Femur (tissue), 1 donor: ENCODE results near the gene ASXL3.

Experiments
- DNase-seq: peaks from one replicate; pipeline ENCODE4 v3.0.0-alpha.2; 2017

The ASXL3 gene

DNA sequence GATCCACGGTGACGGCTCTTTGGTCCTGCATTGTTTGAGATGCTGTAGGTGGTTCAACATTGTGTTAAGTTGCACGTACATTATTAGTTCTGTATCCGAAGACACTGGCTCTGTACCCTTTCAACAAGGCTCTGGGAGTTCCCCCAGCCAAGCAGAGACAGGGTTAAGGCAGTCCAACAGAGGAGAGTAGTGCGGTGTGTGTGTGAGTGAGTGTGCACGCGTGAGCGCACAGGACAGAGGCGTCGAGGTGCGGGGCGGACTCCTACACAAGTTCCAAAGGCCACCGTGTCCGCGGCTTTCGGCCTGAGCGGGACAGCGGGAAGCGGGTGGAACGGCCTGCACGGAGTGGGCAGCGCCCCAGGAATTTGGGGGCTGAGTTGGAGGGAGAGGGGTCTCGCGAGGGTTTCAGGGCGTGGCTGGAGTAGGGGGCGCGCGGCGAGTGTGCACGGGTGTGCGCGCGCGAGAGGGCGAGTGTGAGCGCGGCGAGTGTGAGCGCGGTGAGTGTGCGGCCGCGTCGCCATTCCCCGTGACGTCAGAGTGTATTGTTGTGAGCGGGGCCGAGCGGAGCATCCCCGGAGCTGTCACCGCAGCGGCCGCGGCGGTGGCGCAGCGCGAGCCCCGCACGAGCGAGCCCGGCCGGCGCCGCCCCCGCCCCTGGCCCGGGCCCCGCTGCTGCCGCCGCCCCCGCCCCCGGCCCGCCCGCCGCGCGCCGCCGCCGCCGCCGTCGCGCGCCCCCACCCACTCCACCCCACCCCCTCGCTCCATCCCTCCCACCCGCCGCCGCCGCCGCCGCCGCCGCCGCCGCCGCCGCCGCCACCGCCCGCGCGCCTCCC is at the start of gene ASXL3:
TSS of gene ASXL3 (plus strand) at position 535 of the 833 bp plus-strand sequence. CDS start 413 bp downstream, outside the sequence.
- DNase-seq, result peak; percentile 75

DNA sequence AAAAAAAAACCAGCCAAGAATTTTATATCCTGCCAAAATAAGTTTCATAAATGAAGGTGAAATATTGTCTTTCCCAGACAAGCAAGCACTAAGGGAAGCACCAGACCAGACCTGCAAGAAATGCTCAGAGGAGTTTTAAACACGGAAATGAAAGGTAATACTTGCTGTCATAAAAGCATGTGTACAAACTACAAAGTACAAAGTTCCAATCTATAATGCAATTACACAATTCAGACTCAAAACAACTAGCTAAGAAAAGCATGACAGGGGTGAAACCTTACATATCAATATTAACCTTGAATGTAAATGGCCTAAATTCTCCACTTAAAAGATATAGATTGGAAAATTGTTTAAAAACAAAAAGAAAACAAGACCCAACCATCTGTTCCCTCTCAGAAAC is 45.0 kb upstream of the ASXL3 start:
- DNase-seq, result no peak

DNA sequence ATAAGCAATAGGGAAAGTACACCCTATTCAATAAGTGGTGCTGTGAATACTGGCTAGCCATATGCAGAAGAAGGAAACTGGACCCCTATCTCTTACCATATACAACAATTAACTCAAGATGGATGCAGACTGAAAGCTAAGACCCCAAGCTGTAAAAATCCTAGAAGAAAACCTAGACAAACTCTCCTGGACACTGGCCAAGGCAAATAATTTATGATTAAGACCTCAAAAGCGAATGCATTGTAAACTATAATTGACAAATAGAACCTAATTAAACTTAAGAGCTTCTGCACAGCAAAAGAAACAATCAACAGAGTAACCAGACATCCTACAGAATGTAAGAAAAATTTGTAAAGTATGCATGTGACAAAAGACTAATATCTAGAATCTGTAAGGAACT is 41.1 kb upstream of the ASXL3 start:
- no peak for DNase-seq

GRCh38 chr18:33538418-33539042 is 39.5 kb upstream of the ASXL3 start:
- DNase-seq, result no peak

DNA sequence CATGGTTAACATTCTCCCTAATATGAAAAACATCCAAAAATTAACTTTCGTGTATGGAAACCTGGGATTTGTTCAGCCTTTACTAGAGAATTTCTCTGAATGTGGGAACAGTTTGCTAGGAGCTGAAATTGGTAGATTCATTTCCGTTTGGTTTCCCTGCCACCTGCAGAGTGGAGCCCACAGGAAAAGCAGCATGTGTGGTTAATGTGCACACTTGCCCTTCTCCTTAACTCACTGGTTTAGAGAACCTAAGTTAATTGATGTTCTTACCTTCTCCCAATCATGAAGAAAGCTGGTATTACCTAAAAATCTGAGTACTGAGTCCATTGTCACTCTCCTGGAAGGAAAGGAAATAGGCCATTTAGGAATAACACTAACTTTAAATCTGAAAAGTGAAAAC is 37.6 kb upstream of the ASXL3 start:
- no peak for DNase-seq

- DNase-seq, result no peak
Measured at GRCh38 chr18:33541316-33541715, 36.7 kb upstream of the ASXL3 start.

DNA sequence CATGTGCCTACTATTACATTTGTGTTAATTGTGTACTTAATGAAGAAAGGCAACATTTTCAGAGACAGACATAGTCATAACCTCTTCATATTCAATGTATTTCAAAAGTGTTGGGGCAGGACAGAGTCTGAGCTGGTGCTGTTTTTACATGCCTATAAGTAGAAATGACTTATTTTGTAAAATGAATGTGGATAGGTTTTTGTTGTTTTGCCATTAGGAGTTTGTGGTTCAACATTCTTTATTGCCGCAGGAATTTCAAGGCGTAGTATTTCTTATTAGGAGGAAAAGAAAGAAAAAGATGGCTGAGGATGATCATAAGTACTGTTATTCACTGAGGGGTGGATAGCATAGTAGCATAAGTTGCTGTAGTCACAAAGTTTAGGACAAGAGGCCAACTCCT is 21.2 kb upstream of the ASXL3 start:
- DNase-seq, result no peak

GRCh38 chr18:33557706-33558105 is 20.3 kb upstream of the ASXL3 start:
- no peak for DNase-seq

DNA sequence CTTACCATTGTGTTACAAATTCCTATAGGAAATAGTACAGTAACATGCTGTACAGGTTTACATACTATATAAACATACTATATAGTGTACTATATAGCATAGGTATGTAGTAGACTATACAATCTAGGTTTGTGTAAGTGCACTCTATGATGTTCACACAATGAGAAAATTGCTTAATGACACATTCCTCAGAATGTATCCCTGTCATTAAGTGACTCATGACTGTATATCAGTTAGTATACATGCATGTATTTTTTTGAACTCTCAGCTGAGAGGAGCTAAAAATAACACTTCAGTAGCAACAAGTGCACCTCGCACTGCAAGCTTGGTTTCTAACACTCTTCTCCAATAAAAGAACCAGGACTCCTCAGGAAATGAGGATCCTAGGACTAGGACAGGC is 19.5 kb upstream of the ASXL3 start:
- DNase-seq, result no peak

DNA sequence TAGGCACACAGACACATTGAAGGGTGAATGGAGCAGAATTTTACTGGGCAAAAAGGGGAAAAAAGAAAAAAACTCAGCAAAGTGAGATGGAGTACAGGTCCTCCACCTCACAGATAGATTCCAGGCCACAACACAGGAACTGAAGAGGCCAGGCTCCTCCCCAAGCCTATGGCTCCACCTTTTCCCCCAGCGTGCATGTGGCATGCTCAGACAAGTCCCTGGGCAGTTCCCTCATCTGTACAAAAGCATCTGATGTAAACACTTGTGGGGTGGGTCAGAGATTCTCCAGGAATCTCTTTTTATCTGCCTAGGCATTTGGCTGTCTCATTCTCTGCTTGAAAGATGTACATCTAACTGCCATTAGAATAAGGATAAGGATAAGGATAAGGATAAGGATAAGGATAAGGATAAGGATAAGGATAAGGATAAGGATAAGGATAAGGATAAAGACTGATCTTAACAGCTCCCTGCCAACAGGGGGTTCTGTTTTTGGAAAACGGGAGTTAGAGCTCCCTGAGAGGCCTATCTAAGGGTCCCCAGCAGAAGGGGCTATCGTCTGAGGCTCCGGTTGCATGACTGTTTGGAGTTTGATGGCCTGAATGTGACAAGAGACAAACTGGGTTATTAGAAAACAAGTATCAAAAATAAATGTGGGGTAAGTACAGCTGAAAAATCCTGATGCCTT is 17.2 kb upstream of the ASXL3 start:
- no peak for DNase-seq

DNA sequence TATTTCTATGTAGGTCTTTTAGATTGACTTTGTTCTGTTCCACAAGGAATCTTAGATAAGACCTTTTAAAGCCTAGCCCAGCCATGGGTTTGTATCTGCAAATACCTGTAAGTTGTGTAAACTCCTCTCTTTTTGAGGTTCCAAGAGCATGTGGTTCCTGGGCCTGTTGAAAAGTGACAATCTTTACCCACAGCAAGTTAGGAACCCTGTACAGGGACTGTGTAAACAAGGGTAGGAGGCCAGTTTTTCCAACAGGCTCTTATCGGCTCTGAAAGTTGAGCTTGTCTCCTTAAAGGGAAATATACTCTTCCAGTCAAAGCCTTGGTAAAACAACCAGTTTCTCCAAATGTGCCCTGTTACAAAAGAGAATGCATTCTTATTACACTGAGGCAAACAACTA is 15.3 kb upstream of the ASXL3 start:
- DNase-seq, result no peak

DNA sequence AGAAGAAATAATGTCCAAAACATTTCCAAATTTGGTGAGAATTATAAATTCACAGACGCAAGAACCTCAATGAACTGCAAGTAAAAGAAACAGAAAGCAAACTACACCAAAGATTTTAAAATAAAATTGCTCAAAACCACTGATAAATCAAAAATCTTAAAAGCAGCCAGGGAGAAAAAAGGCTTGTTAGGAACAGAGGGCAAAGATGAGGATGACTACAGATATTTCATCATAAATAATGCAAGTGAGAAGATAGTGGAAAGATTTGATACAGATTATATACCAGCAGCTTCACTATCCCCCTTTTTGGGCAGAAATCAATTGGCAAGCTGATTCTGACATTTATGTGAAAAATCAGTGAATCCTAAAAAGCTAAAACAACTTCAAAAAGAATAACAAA is 10.3 kb upstream of the ASXL3 start:
- DNase-seq, result no peak

GRCh38 chr18:33571998-33572787 is 5.8 kb upstream of the ASXL3 start:
- no peak for DNase-seq

- DNase-seq, result no peak
Measured at GRCh38 chr18:33573193-33573592, 4.8 kb upstream of the ASXL3 start.

DNA sequence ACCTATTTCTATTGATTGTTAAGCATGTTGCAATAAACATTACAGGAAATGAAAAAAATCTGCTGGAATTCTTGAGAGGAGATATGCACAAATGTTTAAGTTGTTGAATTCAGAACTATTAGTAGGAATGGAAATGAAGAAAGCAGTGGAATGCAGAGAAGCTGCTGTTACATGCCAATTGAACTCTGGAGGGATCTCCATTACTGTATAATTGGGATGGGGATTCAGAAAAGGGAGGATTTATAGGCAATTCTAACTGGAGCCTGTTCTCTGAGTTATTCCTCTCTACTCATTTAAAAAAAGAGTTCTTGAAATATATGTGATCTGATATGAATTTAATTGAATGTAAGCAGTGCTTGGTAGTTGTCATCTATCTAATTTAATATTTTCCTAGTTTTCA is 2.6 kb upstream of the ASXL3 start:
- DNase-seq, result no peak

DNA sequence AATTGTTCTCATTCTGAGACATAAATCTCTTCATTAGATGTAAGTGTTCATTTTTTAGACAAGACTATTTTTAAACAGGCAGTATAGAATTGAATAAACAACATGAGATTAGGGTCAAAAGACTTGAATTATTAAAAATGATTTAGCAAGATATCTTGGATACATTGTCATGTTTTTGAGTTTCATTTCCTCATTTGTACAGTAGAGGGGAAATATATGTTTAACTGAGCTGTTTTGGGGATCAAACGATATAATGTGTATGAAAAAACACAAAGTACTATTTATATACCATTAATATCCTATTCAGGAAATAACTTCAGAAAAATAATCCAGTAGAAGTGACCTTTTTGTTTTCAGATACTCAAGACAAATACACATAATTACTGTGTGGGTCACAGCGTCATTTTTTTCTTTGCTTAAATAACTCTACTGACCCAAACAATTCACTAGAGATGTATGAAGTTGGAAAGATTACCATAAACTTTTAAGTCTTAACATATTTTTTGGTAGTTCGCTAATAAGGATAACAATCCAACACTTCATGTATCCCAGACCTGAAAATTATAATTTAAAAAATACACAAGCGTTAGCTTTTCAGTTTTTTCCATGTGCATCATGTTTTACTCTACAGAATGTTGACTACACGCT is 896 bp upstream of the ASXL3 start:
- no peak for DNase-seq

GRCh38 chr18:33578518-33579348 is 714 bp downstream of the ASXL3 start:
- peak; percentile 49 for DNase-seq

DNA sequence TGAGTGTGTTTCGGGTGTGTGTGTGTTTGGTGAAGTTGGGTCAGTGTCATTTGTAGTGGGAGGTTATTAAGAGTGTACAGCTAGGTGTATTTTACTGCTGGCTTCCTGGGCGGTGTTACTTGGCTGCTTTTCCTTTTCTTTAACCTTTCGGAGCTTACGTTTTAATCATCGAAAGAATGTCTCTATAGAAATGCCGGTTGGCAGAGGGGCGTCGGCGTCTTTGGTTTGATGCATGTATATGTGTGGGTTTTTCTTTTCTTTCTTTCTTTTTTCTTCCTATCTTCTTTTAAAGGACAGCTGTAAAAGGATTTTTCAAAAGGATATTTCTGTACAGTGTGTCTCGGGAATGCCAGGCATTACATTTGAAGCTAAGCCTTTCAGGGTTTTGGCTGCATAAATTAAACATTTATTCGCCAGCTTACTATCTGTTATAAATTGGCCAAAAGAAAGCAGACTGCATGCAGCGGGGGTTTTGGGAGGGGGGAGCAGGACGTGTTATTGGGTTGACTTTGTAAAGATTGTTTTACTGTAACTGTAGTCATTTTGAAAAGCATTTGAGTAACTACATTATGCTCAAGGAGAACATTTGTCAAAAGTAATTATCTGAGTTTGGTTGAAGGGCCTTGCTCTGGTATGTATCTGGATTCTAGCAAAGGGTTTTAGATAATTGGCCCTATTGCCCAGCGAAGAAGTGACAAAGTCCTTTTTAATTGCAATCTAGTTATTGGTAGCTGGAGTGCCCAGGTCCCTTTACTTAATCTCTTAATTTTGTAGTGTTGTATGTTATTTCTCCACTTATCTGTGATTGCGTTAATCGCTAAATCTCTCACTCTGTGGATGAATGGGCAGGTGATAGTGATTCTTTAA is 1.6 kb downstream of the ASXL3 start:
- DNase-seq, result no peak

DNA sequence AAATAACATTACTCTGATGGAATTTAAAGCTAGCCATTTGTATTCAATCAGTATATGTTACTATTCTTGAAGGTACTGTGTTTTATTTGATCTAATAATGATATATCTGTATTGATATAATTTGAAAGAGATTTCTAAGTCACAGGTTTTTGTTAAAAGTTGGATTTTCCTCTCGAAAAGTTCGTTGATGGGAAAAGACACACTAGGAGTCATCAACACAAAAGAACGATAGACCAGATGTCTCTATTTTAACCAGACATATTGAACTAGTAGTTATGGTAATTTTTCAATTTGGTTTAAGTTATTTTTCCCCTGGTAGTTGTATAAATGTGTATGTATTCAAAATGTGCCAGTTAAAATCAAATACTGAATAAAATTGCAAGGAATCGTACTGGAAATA is 2.5 kb downstream of the ASXL3 start:
- no peak for DNase-seq

DNA sequence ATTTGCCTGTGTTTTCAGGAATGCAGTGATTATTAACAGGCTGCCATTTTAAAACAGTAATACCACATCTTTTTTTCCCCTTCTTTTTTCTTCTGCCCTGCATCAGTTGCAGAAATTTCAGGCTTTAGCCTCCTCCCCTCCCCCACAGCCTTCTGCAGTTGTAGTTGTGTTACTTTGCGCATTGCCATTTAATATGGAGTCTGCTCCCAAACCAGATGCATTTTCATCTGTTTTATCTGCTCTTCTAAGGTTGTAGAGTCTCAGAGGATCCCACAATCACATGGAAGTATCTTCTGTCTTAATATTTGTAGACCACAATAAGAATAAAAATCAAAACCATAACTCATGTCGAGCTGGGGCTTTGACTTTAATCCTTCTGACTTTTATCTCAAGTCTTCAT is 3.8 kb downstream of the ASXL3 start:
- no peak for DNase-seq

GRCh38 chr18:33583901-33584300 is 5.9 kb downstream of the ASXL3 start:
- no peak for DNase-seq
